ENCODE data around the gene SLIT1.

The SLIT1 gene

DNA sequence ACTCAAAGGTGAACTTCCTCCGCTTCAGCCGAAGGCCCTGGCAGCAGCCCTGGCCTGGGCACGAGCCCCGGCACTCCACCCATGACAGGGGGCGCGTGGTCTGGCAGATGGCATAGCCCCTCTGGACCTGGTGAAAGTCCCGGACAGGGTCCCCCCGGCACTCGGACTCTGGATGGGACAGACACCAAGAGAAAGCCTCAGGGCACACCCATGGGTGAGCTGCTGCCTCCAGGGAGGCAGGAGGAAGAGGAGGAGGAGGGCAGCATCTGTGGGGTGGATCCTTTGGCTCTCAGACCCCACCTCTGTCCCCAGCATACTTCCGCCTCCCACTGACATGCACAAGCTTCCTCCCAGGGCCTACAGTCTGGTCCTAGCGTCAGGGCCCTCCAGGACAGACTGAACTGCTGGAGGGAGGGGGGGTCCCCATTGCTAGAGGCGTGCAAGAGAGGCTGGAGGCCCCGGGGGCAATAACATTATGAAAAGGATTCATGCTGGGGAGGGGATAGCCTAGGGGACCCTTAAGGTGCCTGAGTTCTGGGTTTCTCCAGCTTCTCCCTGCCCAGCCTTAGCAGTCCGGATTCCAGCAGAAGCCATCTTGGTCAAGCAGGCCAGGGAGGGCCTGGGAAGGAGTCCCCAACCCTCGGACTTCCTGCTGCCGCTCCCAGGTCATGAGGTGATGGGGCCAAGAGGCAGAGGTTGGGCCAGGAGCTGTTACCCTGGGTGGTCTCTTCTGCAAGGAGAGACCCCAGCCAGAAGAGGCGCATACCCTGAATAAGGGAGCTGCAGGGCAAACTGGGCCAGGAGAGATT lies 184.4 kb downstream of the SLIT1 start:
- DNase-seq (ENCODE audit: low spot score): no peak

DNA sequence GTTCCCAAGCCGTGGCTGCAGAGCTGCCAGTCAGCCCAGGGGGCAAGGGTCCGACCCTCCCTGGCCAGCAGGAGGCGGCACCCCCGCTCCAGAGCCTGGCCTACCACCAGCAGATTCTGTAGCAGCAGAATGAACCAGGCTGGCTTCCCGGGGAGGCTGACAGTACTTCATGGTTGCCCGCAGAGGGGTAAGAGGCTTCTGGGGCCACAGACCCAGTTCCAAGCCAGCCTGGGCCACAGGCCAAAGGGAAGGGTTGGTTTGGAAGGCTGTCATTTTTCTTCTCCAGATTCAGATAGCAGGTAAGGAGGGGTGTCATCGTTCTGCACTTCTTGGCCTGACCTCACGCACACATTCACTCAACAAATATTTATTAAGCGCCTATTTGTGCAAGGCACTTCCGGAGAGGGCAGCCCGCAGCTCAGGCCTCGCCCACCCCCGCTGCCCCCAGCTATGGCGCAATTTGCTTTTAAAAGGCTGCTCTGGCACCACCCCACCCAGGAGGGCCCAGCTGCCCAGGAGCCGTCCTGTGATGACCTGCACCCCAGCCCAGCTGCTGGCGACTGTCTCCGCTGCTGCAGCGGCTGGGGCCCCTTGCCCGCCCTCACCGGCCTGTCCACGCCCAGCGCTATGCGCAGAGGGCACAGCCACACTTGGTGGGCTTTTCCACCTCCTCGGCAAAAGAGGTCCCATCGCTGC lies 185.1 kb downstream of the SLIT1 start:
- peak; percentile 74 for DNase-seq (ENCODE audit: low spot score)

DNA sequence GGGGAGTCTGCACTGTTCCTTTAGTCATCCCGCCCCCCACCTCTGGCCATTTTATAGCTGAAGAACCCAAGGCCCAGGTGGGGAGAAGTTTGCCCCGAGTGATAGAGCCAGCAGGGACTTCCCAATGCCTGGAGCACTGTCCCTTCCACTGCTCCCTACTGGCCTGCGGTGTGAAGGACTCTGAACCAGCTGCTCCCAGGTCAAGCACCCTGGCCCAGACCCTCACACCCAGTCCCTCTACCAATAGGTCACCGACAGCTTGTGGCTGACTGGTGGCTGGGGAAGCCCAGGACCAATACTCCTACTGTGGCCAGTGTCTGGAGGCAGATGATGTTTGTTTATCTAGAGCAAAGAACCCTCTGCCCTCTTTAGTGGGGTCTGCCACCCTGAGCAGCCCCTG lies 185.8 kb downstream of the SLIT1 start:
- DNase-seq (ENCODE audit: low spot score): no peak

DNA sequence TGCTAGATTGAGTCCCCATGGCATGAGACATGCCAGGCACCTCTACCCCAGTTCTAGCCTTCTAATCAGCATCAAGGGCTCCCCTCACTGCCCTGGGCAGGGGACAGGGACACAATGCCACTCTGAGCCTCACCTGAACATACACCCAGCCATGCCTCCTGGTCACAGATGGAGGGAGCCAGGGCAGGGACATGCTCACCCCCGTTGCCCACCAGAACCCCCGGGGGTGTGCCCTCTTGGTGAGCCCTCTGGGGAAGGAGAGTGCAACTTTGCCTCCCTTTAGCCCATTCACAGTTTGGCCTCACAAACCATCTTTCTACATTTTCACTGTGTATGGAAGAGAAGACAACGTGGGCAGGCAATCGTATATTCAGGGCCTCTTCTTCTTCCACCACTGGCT lies 186.4 kb downstream of the SLIT1 start:
- no peak for DNase-seq (ENCODE audit: low spot score)

DNA sequence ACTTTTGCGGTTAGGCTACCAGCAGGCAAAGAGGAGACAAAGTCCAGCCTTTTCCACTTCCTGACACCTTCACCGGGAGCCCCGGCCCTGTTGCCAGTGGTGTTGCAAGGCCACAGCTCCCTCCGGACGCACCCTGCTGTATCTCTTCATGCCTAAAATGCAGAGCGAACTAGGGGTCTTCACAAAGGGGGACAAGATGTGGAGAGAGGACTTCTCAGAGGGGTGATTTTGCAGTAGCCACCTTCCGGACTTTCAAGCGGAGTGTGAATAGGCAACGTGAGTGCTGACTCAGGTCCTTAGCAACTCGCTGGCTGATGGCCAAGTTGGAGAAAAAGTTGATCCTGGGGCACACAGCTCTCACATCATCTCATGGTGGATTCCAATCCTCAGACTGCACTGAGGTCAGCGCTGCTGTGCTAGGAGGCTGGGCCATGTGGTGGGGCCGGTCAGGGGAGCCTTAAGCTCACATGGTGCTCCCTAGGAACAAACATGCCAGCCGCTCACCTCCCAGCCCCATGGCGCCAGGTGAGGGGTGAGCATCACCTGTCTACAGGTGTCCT lies 187.3 kb downstream of the SLIT1 start:
- no peak for DNase-seq (ENCODE audit: low spot score)

DNA sequence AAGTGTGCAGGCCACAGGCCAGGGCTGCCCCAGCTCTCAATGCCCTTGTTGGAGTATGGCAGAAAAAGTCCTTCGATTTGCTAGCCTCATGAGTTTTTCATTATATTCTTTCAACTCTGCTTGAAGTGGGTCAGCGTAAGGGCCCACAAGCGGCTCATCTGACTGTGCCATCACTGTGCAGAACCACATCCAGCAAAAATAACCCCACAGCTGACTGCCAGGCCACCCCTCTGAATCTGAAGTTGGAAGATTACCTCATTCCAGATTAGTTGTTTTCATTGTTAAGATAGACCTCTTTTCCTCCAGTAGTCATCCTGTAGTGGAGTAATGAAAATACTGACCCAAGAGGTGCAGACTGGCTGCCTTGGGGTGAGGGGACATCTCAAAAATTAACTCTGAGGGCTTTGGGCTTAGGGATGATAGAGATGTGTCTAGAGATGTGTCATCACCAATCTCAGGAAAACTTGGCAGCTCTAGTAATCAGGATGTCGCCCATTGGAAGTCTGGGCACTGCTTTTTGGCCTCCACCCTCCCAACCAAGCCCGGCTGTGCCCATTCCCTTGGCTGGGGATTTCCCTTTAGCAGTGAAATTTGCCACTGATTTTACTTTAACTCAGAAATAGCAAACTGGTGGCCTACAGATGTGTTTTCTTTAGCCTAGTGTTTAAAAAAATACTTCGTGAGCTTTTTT lies 189.3 kb downstream of the SLIT1 start:
- no peak for DNase-seq (ENCODE audit: low spot score)

DNA sequence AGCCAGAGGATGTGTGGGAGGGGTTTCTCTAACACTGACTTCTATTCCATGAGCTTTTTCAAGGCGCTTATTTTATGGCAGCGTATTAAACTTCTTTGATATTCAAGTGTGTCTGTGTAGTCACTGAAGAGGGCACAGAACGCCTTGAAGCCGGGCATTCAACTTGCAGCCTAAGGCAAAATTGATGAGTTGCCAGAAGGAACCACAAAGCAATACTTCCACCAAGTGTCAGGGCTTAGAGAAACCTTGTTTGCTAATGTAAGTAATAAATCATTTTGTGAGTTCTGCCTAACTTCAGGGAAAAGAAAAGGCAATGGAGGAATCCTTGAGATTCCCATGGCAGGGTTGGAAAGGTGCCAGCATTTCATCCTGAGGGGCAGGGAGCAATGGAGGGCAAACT lies 189.9 kb downstream of the SLIT1 start:
- DNase-seq (ENCODE audit: low spot score): no peak

DNA sequence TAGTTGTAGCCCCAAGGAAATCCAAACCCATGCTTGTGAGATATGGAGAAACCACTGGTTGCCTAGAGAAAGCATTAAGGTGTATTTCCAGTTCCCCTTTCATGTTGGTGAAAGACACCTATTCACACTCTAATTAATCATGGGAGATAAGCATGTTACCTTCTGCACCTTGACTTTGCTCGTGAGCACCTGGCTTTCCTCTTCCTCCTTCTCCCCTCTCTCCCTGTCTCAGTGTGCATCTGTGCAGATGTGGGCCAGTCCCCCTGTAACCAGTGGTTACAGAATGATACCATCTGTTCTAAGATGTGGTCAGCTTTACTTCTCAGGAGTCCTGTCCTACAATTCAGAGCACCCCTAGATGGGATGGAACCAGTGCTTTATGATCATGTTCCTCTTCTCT lies 193.0 kb downstream of the SLIT1 start:
- DNase-seq (ENCODE audit: low spot score): no peak

DNA sequence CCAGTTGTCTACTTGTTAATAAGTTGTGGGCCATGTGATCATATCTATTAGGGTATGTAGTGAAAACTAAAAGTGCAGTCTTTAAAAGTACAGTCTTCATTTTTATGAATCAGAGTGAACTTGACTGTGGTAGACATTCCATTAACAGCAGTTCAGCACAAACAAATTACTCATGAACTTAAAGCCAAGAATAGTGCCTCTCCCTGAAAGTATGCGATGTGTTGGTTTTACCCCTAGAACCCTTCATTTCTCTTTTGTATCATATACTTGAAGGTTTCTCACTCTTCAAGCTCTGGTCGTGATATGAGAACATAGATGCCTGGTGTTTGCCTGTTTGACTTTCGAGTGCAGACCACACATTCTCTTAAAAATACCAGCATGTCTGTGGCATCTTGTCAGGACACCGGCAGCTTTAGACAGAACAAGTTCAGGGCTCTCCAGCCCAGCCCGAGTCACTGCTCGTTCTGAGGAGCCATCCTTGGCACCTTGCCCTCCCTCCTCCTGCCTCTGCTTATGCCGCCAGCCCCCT lies 194.4 kb downstream of the SLIT1 start:
- DNase-seq (ENCODE audit: low spot score): no peak

DNA sequence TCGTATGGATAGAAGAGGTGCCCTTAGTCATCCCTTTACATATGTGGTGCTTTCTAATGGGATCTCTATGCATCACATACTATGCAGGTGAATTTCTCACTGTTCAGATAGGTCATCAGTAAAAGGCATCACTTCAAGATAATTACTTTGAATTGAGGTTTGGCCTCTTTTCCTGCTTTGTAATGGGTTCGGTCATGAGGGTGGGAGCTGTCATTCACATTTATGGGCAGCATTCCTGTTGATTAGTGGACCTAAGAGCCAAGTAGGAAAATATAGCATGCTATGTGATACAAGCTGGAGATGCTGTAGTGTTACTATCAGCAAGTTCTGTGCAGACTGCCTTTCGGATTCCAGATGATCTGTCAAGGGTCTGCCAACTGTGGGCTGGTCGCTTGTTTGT lies 197.3 kb downstream of the SLIT1 start:
- no peak for DNase-seq (ENCODE audit: low spot score)

DNA sequence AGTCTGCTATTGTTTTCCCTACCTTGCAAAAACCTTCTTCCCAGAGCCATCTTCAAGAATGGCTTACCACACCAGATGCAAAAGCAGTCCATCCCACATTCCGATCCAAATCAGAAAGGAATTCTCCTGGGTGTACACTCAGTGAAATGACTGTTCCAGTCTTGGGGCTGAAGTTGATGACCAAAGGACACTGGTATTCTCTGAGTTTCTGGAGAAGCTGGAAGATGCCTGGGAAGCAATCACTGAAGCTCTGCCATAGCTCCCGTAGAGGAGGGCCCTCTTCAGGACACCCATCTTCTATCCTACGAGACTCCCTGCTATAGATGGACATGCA lies 197.9 kb downstream of the SLIT1 start:
- no peak for DNase-seq (ENCODE audit: low spot score)

DNA sequence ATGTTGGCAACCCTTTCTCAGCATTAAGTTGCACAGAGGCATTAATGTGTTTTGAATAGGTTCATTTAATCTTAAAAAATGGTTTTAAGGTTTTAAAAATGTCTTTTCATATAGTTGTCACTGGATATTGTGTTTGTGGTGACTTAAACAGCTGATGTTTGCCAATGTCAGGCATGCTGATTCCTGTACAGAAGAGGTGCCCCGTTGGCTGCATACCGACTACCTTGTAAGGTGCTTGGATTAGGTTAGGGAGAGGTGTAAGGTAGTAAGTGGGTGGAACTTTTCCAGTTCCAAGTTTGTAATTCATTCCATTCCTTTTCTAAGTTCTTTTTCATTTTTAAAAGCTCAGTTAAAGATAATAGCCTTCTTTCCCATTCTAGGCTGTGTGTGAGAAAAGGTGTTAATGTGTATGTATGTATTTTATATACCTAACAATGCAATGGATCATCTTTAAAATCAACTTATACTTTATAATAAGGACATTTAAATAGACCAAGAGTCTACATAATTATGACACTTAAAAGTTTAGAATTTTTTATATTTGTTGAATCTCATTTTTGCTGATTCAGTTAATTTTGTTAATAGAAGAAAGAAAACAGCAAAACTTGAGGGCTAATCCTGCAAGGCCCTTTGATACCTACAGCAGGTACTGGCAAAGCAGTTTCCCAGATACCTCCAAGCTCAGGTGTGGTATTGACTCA lies 198.5 kb downstream of the SLIT1 start:
- DNase-seq (ENCODE audit: low spot score): no peak

DNA sequence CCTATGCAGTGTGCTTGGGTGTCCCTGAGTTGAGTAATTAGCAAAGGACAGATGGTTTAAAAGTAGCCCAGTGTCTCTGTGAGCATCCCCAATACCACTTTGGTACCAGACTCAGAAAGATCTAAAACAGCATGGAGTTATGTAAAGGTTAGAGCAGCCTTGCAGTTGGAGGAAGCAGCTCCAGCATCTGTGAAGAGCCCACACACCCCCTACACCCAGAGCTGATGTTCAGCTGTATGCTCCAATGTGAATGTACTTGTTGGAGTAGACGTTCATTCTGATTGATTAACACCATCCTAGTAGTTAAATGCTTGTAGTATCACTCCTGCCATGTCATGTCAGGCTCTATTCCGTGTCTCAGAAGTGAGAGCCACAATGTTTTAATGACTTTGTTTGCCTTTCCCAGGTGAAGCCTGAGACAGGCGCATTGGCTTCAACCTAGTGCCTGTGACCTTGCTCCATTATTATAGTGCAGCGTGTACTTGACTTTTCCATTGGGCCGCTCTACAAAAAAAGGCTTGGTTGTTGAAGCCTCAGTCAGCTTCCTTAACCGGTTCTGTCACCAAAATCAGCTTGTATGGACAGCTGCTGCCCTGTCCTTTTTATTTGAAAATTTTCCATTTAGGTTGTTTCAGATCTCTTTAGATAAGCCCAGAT lies 199.4 kb downstream of the SLIT1 start:
- DNase-seq (ENCODE audit: low spot score): no peak

DNA sequence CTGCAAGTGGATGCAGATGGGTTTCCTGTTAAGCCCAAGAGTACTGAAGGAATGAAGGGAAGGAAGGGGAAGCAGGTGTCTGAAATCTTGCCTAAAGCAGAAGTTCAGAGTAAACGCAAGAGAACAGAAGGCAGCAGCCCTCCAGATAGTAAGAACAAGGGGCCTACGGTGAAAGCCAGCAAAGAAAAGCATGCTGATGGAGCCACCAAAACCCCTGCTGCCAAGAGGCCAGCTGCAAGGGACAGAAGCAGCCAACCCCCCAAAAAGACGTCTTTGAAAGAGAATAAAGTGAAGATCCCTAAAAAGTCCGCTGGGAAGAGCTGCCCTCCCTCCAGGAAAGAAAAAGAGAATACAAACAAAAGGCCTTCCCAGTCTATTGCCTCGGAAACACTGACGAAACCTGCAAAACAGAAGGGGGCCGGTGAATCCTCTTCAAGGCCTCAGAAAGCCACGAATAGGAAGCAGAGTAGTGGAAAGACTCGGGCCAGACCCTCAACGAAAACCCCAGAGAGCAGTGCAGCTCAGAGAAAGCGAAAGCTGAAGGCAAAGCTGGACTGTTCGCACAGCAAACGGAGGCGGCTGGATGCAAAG lies 201.1 kb downstream of the SLIT1 start:
- DNase-seq (ENCODE audit: low spot score): no peak

DNA sequence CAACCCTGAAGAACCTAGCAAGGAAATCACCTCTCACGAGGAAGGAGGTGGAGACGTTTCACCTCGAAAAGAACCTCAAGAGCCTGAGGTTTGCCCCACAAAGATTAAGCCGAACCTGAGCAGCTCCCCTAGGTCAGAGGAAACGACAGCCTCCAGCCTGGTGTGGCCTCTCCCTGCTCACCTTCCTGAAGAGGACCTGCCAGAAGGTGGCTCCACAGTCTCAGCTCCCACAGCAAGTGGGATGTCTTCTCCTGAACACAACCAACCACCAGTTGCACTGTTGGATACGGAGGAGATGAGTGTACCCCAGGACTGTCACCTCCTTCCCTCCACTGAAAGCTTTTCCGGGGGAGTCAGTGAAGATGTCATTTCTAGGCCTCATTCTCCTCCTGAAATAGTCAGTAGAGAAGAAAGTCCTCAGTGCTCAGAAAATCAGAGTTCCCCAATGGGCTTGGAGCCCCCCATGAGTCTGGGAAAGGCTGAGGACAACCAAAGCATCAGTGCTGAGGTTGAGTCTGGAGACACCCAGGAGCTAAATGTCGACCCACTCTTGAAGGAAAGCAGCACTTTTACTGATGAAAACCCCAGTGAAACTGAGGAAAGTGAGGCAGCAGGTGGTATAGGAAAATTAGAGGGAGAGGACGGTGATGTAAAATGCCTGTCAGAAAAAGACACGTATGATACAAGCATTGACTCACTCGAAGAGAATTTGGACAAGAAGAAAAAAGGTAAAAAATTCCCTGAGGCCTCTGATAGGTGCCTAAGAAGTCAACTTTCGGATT lies 203.4 kb downstream of the SLIT1 start:
- DNase-seq (ENCODE audit: low spot score): no peak

DNA sequence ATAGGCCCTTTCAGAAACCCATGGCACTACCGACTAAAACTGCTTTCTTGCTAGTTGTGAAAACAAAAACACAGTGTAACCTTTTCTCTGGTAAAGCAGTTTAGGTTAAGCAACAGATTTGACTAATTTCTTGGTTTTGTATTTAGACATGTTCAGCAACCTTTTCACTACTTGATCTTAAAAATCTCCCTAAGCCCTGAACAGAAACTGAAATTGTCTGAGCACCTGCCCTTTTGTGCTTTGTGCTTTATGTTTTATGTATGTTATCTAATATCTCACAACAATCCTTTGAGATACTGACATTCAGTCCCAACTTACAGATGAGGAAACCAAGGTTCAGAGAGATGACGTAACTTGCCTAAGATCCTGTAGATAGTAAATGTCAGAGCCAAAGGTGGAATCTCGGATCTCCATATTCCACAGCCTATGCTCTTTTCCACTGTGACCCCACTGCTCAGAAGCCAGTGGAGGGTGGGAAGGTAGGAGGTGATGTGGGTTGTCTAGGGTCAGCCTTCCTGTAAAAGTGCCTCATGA lies 207.1 kb downstream of the SLIT1 start:
- DNase-seq (ENCODE audit: low spot score): no peak

DNA sequence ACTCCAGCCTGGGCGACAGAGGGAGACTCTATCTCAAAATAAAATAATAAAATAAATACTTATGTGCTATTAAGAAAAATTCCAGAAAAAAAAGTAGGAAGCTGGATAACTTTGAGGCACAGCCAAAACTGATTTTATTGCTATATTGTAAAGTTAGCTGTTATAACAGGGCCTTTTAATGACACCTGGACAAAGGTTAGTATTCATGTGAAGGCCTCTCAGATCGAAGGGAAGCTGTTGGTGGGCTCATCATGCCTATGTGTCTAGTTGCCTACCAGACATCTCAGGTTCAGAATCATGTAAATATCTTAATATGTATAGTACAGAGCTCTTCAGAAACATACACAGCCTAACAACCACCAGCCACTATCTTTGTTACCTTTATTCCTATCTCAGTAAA lies 210.6 kb downstream of the SLIT1 start:
- DNase-seq (ENCODE audit: low spot score): no peak

DNA sequence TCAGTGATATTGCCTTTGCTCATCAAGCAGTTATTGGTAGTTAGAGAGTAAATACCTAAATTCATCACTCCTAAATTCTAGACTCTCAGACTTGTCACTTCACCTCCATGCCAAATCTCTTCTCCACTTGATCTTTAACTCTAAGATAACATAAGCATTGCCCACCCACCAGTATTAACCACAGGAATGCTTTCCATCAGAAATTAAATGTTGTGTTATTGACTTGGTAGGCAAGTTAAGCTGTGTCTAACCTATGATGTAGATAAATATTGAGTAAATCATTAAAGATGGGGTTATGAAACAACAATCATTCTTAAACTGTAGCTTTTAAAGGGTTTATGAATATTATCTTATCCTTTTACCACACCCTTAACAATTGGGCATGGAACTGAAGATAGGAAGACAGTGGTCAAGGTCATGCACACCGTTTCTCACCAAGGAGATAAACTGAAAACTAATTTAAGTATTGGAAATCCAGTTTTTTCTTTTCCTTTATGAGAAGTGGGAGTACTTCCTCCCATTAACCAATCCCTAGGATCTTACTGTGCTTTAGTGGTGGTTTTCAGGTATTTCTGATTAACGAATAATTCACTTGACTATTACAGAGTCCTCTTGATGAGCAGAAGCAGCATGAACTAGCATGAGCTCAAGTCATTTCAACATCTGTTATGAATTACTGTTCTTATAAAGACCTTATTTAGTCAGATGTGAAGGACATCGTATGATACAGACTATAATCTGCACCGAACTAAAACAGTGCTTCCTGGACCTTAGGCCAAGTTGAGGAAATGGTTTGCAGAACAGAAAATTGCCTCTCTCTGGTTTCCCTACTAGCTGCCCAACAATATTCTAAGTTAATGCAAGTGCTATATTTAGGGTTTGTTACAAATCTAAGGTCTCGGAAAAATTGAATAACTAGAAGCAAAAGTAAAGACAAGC lies 211.7 kb downstream of the SLIT1 start:
- DNase-seq (ENCODE audit: low spot score): no peak

DNA sequence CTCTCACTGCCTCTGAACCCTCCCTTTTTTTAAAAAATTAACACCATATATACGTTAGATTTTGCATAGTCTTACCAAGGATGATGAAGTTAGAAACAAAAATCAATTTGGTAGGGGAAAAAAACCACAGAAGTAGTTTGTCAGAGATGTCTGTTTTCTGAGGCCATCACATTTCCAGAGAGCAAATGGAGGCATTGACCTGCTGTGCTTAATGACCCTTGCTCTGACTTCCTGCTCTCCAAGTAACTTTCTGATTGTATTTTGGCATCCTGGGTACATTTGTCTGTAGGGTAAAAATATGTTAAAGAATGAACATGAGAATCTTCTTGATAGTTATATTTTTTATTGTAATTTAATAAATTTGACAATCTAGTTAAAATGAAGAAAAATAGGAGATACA lies 213.5 kb downstream of the SLIT1 start:
- no peak for DNase-seq (ENCODE audit: low spot score)

Measured in iPS-NIHi11 (cell line).